Caco-2 (cell line): ENCODE results near the gene DNM2. TPM values are rescaled to one million over a fixed set of nuclear protein-coding genes. Genes with fewer than 3 reads are reported as not detected.

Experiments used
- BruUV-seq: library from RNA; stranded (reverse); fragments of 400-500 nt; replicated peaks from 2 replicates; lab custom pipeline; 2021; lab: Mats Ljungman, UMichigan
- CTCF ChIA-PET: fragments of 300-600 bp; sonication (Branson Sonifier 250); formaldehyde crosslinking; loops from one replicate; lab custom pipeline; 2022; ENCODE audit warnings: antibody characterized with exemption; lab: Charles Lee
- POLR2A ChIA-PET: fragments of 300-600 bp; sonication (Branson Sonifier 250); formaldehyde crosslinking; loops from one replicate; lab custom pipeline; 2022; ENCODE audit warnings: antibody characterized with exemption; lab: Charles Lee
- DNase-seq, 2 experiments: peaks; one replicate each; pipeline versions ENCODE4 v3.0.0 to v3.0.0-alpha.2; 2020 to 2022
- H3K27me3 ChIP-seq: replicated peaks from 2 replicates; pipeline ENCODE4 v1.6.0; 2011; ENCODE audit warnings: low read length; ENCODE audit not compliant: control insufficient read depth, insufficient read depth
- H3K36me3 ChIP-seq: 2 replicates; pipeline ENCODE4 v1.5.1; 2011; ENCODE audit warnings: low read length; ENCODE audit not compliant: control insufficient read depth, insufficient read depth
- H3K4me1 ChIP-seq: fragments of 250-450 bp; sonication (Bioruptor Pico); 2 replicates; pipeline ENCODE4 v1.5.1; 2020; ENCODE audit warnings: mild to moderate bottlenecking
- H3K4me3 ChIP-seq: 2 replicates; pipeline ENCODE4 v1.5.1; 2011; ENCODE audit warnings: low read depth, mild to moderate bottlenecking, control low read depth, low read length
- H3K9me3 ChIP-seq: fragments of 250-450 bp; sonication (Bioruptor Pico); 2 replicates; pipeline ENCODE4 v1.5.1; 2020; ENCODE audit warnings: mild to moderate bottlenecking, moderate library complexity
- H3K27ac Mint-ChIP-seq: one replicate; pipeline ENCODE4 v1.8.0; 2022; ENCODE audit warnings: mixed read lengths; ENCODE audit not compliant: unreplicated experiment
- H3K27me3 Mint-ChIP-seq: one replicate; pipeline ENCODE4 v1.8.0; 2022; ENCODE audit warnings: mixed read lengths; ENCODE audit not compliant: insufficient read depth, unreplicated experiment
- H3K36me3 Mint-ChIP-seq: one replicate; pipeline ENCODE4 v1.8.0; 2022; ENCODE audit warnings: mild to moderate bottlenecking, mixed read lengths; ENCODE audit not compliant: insufficient read depth, unreplicated experiment
- H3K4me1 Mint-ChIP-seq: one replicate; pipeline ENCODE4 v1.8.0; 2022; ENCODE audit warnings: low read depth, mixed read lengths; ENCODE audit not compliant: unreplicated experiment
- H3K4me3 Mint-ChIP-seq: one replicate; pipeline ENCODE4 v1.8.0; 2022; ENCODE audit warnings: mild to moderate bottlenecking, moderate library complexity, mixed read lengths; ENCODE audit not compliant: unreplicated experiment
- H3K9me3 Mint-ChIP-seq: one replicate; pipeline ENCODE4 v1.8.0; 2022; ENCODE audit warnings: mixed read lengths; ENCODE audit not compliant: unreplicated experiment
- CTCF ChIP-seq, 2 experiments: fragments of 200-600 bp in 1 of 2; IDR thresholded peaks; 1 replicate in 1 of 2; 2 replicates in 1 of 2; pipeline versions ENCODE4 v1.5.1 to v1.8.0; 2011 to 2022; ENCODE audit warnings: antibody characterized with exemption in 1 of 2, control low read depth in 1 of 2, inconsistent platforms in 1 of 2, low read depth in 1 of 2, low read length in 1 of 2, mild to moderate bottlenecking in 1 of 2, moderate library complexity in 1 of 2; ENCODE audit not compliant: insufficient read depth in 1 of 2, severe bottlenecking in 1 of 2, unreplicated experiment in 1 of 2
- intact Hi-C: fragments of 100-400 bp; cut with micrococcal nuclease; formaldehyde crosslinking; loops from one replicate; pipeline ENCODE4 v1.10.0; 2022; ENCODE audit not compliant: unreplicated experiment
- total RNA-seq: library from RNA; stranded (reverse); gene quantifications from 2 replicates; pipeline ENCODE4 v1.2.3, GENCODE V29; 2022

Gene DNM2
- total RNA-seq, 1 experiment from 2014 or later, result 137 TPM

- Mint-ChIP-seq H3K4me3 (no peak overlapping the region), H3K9me3 (no peaks in the 10 kb centered on the region), H3K4me1 (no peaks in the 10 kb centered on the region), H3K27me3 (no peaks in the 10 kb centered on the region), H3K27ac (no peak overlapping the region), H3K36me3 (peaks cover 67% of the 10 kb centered on the region)
- no peak for TF ChIP-seq CTCF (IDR thresholded peaks at IDR 0.05; ENCODE audit: insufficient read depth in 1 of 2, low read depth in 1 of 2, low read length in 1 of 2, severe bottlenecking in 1 of 2, unreplicated experiment in 1 of 2)
- Histone ChIP-seq H3K27me3 (no peaks in the 10 kb centered on the region), H3K36me3 (no peaks in the 10 kb centered on the region; the same call in 1 of the 2 replicates), H3K9me3 (no peaks in the 10 kb centered on the region), H3K4me3 (no peak overlapping the region), H3K4me1 (no peaks in the 10 kb centered on the region)
- DNase-seq, result no peak
- POLR2A ChIA-PET, result no interaction called here
- intact Hi-C loops, result no loop called here
- CTCF ChIA-PET, result no interaction called here
- BruUV-seq, result no TSS peak
Measured at GRCh38 chr19:10815007-10815536, 97.2 kb downstream of the DNM2 start.

GRCh38 chr19:10815969-10816644, 98.2 kb downstream of the DNM2 start:
- H3K27ac Mint-ChIP-seq, result no peak overlapping the region
- H3K4me3 Mint-ChIP-seq, result no peak overlapping the region
- intact Hi-C loops, result no loop called here
- H3K9me3 Mint-ChIP-seq, result no peaks in the 10 kb centered on the region
- no peaks in the 10 kb centered on the region for H3K9me3 ChIP-seq
- no peaks in the 10 kb centered on the region for H3K27me3 Mint-ChIP-seq
- no TSS peak for BruUV-seq
- DNase-seq, result no peak
- ChIA-PET POLR2A (no interaction called here), CTCF (no interaction called here)
- H3K36me3 Mint-ChIP-seq, result peaks cover 64% of the 10 kb centered on the region
- H3K27me3 ChIP-seq, result no peaks in the 10 kb centered on the region
- H3K4me1 Mint-ChIP-seq, result no peaks in the 10 kb centered on the region
- H3K4me1 ChIP-seq, result no peaks in the 10 kb centered on the region
- no peak for TF ChIP-seq CTCF (IDR thresholded peaks at IDR 0.05; ENCODE audit: insufficient read depth in 1 of 2, low read depth in 1 of 2, low read length in 1 of 2, severe bottlenecking in 1 of 2, unreplicated experiment in 1 of 2)
- no peak overlapping the region for H3K4me3 ChIP-seq
- no peaks in the 10 kb centered on the region; the same call in 1 of the 2 replicates for H3K36me3 ChIP-seq

DNA sequence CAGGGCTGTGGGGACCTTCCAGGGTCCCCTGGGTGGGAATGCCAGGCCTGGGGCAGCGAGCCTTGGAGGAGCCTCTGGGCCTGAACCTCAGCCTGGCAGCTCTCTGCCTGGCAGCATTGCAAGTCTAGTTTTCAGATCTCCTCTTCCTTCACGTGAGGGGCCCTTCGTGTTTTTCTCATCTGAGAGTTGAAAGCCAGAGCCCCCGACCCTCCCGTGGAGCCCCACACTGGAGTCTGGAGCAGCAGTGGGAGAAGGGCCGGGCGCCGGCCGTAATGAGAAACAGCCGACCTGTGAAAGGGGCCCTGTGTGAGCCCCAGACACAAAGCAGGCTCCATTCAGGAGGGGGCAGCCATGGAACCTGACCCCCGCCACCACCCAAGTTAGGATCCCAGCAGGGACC, 98.8 kb downstream of the DNM2 start:
- Mint-ChIP-seq H3K36me3 (peaks cover 66% of the 10 kb centered on the region), H3K4me3 (no peak overlapping the region), H3K4me1 (no peaks in the 10 kb centered on the region), H3K9me3 (no peaks in the 10 kb centered on the region), H3K27me3 (no peaks in the 10 kb centered on the region), H3K27ac (no peak overlapping the region)
- no peaks in the 10 kb centered on the region for H3K4me1 ChIP-seq
- POLR2A ChIA-PET, result no interaction called here
- no peak for TF ChIP-seq CTCF (IDR thresholded peaks at IDR 0.05; ENCODE audit: insufficient read depth in 1 of 2, low read depth in 1 of 2, low read length in 1 of 2, severe bottlenecking in 1 of 2, unreplicated experiment in 1 of 2)
- H3K36me3 ChIP-seq, result no peaks in the 10 kb centered on the region; the same call in 1 of the 2 replicates
- H3K27me3 ChIP-seq, result no peaks in the 10 kb centered on the region
- H3K4me3 ChIP-seq, result no peak overlapping the region
- intact Hi-C loops, result no loop called here
- BruUV-seq, result no TSS peak
- CTCF ChIA-PET, result no interaction called here
- no peak for DNase-seq
- no peaks in the 10 kb centered on the region for H3K9me3 ChIP-seq
